Activated CD4-positive, CD25-positive, alpha-beta regulatory T cell (primary cell): Measurements from ENCODE around the gene TNN.
A peak's percentile ranks its signal among the peaks of the same experiment; 100 is the strongest.
"Not testable (repeated sequence)": the region's sequence is repeated elsewhere in the genome, so short reads cannot be mapped to it uniquely, and the experiment has no call there.

ENCODE experiments used
- DNase-seq, 4 experiments: peaks; one replicate each; lab custom pipeline; 2025; lab: John Stamatoyannopoulos, UW

TNN gene

GRCh38 chr1:175067362-175068106 is at the start of gene TNN:
Gene TNN (plus strand): TSS chr1:175067833. CDS start chr1:175077419, 9,586 bp downstream.
- no peak for DNase-seq

GRCh38 chr1:175019524-175019923 is 48.1 kb upstream of the TNN start:
- no peak for DNase-seq

- peak; percentile 90 to 97 (median 90) for DNase-seq
Measured at GRCh38 chr1:175023043-175023921, 44.4 kb upstream of the TNN start, which contains the start of gene MRPS14. Gene MRPS14 (minus strand): TSS chr1:175023425. CDS start chr1:175023408, 17 bp downstream.

- not testable (repeated sequence) for DNase-seq
Measured at GRCh38 chr1:175023922-175024242, 43.8 kb upstream of the TNN start.

GRCh38 chr1:175024773-175025172 is 42.9 kb upstream of the TNN start:
- DNase-seq = no peak

GRCh38 chr1:175033953-175034352 is 33.7 kb upstream of the TNN start:
- DNase-seq = no peak

GRCh38 chr1:175034775-175035174 is 32.9 kb upstream of the TNN start:
- no peak for DNase-seq

GRCh38 chr1:175035865-175036264 is 31.8 kb upstream of the TNN start:
- DNase-seq = no peak

- no peak for DNase-seq
Measured at GRCh38 chr1:175036476-175036875, 31.2 kb upstream of the TNN start.

- no peak for DNase-seq
Measured at GRCh38 chr1:175037416-175037815, 30.2 kb upstream of the TNN start.

- no peak for DNase-seq
Measured at GRCh38 chr1:175040324-175040879, 27.2 kb upstream of the TNN start.

GRCh38 chr1:175042650-175043049 is 25.0 kb upstream of the TNN start:
- DNase-seq = no peak

- no peak for DNase-seq
Measured at GRCh38 chr1:175043824-175044223, 23.8 kb upstream of the TNN start.

GRCh38 chr1:175044591-175044990 is 23.0 kb upstream of the TNN start:
- DNase-seq = not testable (repeated sequence)

GRCh38 chr1:175045097-175045496 is 22.5 kb upstream of the TNN start:
- DNase-seq = no peak

GRCh38 chr1:175045519-175045918 is 22.1 kb upstream of the TNN start:
- DNase-seq = no peak

GRCh38 chr1:175050992-175051391 is 16.6 kb upstream of the TNN start:
- no peak for DNase-seq

GRCh38 chr1:175054736-175055135 is 12.9 kb upstream of the TNN start:
- DNase-seq = no peak

GRCh38 chr1:175062339-175062738 is 5.3 kb upstream of the TNN start:
- DNase-seq = no peak

- no peak for DNase-seq
Measured at GRCh38 chr1:175062858-175063257, 4.8 kb upstream of the TNN start.

GRCh38 chr1:175070818-175071217 is 3.2 kb downstream of the TNN start:
- DNase-seq = no peak

GRCh38 chr1:175071276-175071943 is 3.8 kb downstream of the TNN start:
- DNase-seq = no peak
